ENCODE results near the gene ARID1B. TPM values are rescaled to one million over a fixed set of nuclear protein-coding genes. Genes with fewer than 3 reads are reported as not detected.

The ARID1B gene
- total and polyA plus RNA-seq, 2 of the 4 experiments (the other 2 are of a cell fraction): 14.5 to 20.1 TPM

- ChIA-PET CTCF (no interaction called here), POLR2A (ENCODE audit: unreplicated experiment) (no interaction called here)
- intact Hi-C loops (cut with micrococcal nuclease): no loop called here
- H4K20me1 ChIP-seq (ENCODE audit: insufficient read depth, low read length): no peaks in the 10 kb centered on the region
- BruUV-seq (replicated peaks): no TSS peak
- H4K5ac ChIP-seq (ENCODE audit: low read depth, low read length): no peak overlapping the region
- H3K27me3 ChIP-seq (ENCODE audit: control insufficient read depth, insufficient read depth, low read length): no peaks in the 10 kb centered on the region
- H3K23ac ChIP-seq (ENCODE audit: low read depth, low read length): no peak overlapping the region
- H2BK120ac ChIP-seq (ENCODE audit: low read depth, low read length): no peak overlapping the region
- H3K4me2 ChIP-seq (ENCODE audit: low read depth, low read length): no peak overlapping the region
- H2AK5ac ChIP-seq (ENCODE audit: low read depth, low read length): no peak overlapping the region
- peaks cover 14% of the 10 kb centered on the region; the same call in 1 of the 2 replicates for H3K9me1 ChIP-seq (ENCODE audit: insufficient read depth, low read length)
- no peak overlapping the region for H3K14ac ChIP-seq (replicated peaks; ENCODE audit: low read depth, low read length)
- no peak overlapping the region for H2BK15ac ChIP-seq (ENCODE audit: low read depth, low read length)
- in situ Hi-C loops (cut with MboI; ENCODE audit: low sequenced_read_pairs): no loop called here
- 97 to 100% methylated on average over 3 to 22 of the region's 23 CpGs for WGBS, 2 experiments (ENCODE audit: extremely low coverage in 2 of 2, insufficient read length in 1 of 2)
- H2AK9ac ChIP-seq (replicated peaks; ENCODE audit: low read depth, low read length, poor library complexity): no peak overlapping the region
- H3K27ac ChIP-seq (ENCODE audit: insufficient read depth, low read length): no peak overlapping the region
- no peak for ATAC-seq (ENCODE audit: low read depth)
- H3K56ac ChIP-seq (ENCODE audit: extremely low read depth, insufficient read depth, low read length): no peak overlapping the region
- peaks cover 35% of the 10 kb centered on the region for H3K36me3 ChIP-seq (ENCODE audit: control insufficient read depth, insufficient read depth, low read length)
- no peak overlapping the region for H4K91ac ChIP-seq (ENCODE audit: insufficient read depth, low read depth, low read length)
- no peak for DNase-seq
- no peak overlapping the region for H2AFZ ChIP-seq (replicated peaks; ENCODE audit: low read length, poor library complexity)
- no peaks in the 10 kb centered on the region for H3K9me3 ChIP-seq (ENCODE audit: control insufficient read depth, insufficient read depth, low read length)
- H2BK5ac ChIP-seq (ENCODE audit: low read depth, low read length, poor library complexity, severe bottlenecking): no peak overlapping the region
- no peak overlapping the region for H3K18ac ChIP-seq (ENCODE audit: low read depth, low read length)
- dilution Hi-C loops (cut with HindIII; ENCODE audit: low sequenced_read_pairs, unreplicated experiment): no loop called here
- no peak overlapping the region for H2BK20ac ChIP-seq (ENCODE audit: low read depth, low read length)
- TF ChIP-seq CHD1 (IDR thresholded peaks at IDR 0.05; ENCODE audit: low read depth, low read length) (no peak), MAFK (IDR thresholded peaks at IDR 0.05; ENCODE audit: low read depth, low read length) (no peak), CTCF (conservative IDR thresholded peaks at IDR 0.05; ENCODE audit: low read depth, low read length) (no peak), RAD21 (IDR thresholded peaks at IDR 0.05; ENCODE audit: low read length) (no peak)
- no peak overlapping the region for H3K4ac ChIP-seq (ENCODE audit: low read depth, low read length)
- H3K4me1 ChIP-seq (ENCODE audit: control insufficient read depth, insufficient read depth, low read length): no peaks in the 10 kb centered on the region
- H3K79me1 ChIP-seq (ENCODE audit: low read depth in 1 of 2, low read length in 2 of 2): peaks cover 3 to 9% of the 10 kb centered on the region in 2 experiments; a peak in 2 of 4 replicates
- H3K4me3 ChIP-seq (ENCODE audit: insufficient read depth, low read depth, low read length): no peak overlapping the region
- H4K8ac ChIP-seq (ENCODE audit: low read depth in 2 of 2, low read length in 2 of 2): no peak overlapping the region
- H3K9ac ChIP-seq (ENCODE audit: low read depth, low read length): no peak overlapping the region
These were observed 429.2 kb downstream of the ARID1B start for GRCh38 chr6:157206359-157206815.

Measured in IMR-90 (cell line).